Lower leg skin (tissue), 4 donors: Measurements from ENCODE around the gene GABRR1. TPM values are rescaled to one million over a fixed set of nuclear protein-coding genes. Genes with fewer than 3 reads are reported as not detected.

Experiments used
- DNase-seq, 2 donors: peaks; one replicate each; pipeline ENCODE4 v3.0.0-alpha.2; 2019; ENCODE audit warnings: low spot score in 2 of 2
- H3K4me3 ChIP-seq: fragments of 200-600 bp; sonication (generic); 2 replicates; pipeline ENCODE4 v1.5.1; 2017; ENCODE audit warnings: mild to moderate bottlenecking, low read depth; ENCODE audit not compliant: poor library complexity, severe bottlenecking
- POLR2A ChIP-seq, 2 donors: fragments of 450-650 bp; IDR thresholded peaks; one replicate each; pipeline ENCODE4 v1.6.1; 2016 to 2017; ENCODE audit warnings: antibody characterized with exemption in 2 of 2, mild to moderate bottlenecking in 1 of 2, moderate library complexity in 1 of 2
- WGBS, 2 donors: methylation state at CpG; one replicate each; pipeline ENCODE4 v1.1.5; 2018; 5-methylcytosine and 5-hydroxymethylcytosine counted together
- intact Hi-C: fragments of 100-400 bp; cut with DNase I; formaldehyde crosslinking; loops from one replicate; pipeline ENCODE4 v1.15.0; 2023; ENCODE audit warnings: low total_unique reads
- total RNA-seq, 4 donors: library from RNA; depleted of rRNA; stranded (reverse); fragments of >200 nt; gene quantifications; one replicate each; pipeline ENCODE4 v1.1.0, GENCODE V29; 2016
- TF ChIP-seq, protein P1 (sequence below), 3 donors: fragments of 450-650 bp; IDR thresholded peaks; one replicate each; pipeline ENCODE4 v1.5.1; 2016; ENCODE audit warnings: antibody characterized with exemption in 3 of 3, mild to moderate bottlenecking in 3 of 3, moderate library complexity in 2 of 3

GABRR1 gene
- total RNA-seq, 4 donors from 2014 or later, result 0.17 to 0.86 (median 0.39) TPM; not detected in 1

DNA sequence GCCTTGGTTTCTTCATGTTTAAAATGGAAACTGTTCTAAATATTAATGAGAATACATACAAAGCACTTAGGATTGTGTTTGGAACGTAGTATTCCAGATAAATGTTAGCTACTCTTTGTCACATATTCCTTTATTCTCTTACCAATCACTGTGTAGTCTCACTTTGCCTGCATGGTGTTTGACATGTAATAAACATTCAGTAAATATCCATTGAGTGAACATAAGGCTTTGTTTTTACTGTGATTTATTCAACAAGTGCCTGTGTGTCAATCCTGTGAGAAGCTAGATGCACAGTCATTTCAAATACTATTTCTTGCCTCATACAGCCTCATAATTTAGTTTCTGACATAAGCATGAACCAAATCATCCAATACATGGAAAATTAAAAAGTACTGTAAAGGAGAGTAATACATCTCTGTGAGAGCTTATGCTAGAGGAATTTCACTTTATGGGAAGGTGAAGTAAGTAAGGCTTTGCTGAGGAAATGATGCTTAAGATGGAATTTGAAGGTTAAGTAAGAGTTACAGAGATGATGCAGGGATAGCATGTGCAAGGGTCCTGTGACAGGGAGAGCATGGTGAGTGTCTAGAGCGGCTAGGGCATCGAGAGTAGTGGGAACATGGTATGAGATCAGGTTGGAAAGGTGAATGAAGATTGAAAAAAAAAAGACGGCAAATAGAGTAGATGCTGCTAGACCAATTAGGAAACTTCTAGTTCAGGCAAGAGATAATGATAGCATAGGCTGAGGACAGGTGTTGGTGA is 56.6 kb downstream of the GABRR1 start:
- TF ChIP-seq POLR2A (IDR thresholded peaks at IDR 0.05), result no peak
- TF ChIP-seq, protein P1, sequence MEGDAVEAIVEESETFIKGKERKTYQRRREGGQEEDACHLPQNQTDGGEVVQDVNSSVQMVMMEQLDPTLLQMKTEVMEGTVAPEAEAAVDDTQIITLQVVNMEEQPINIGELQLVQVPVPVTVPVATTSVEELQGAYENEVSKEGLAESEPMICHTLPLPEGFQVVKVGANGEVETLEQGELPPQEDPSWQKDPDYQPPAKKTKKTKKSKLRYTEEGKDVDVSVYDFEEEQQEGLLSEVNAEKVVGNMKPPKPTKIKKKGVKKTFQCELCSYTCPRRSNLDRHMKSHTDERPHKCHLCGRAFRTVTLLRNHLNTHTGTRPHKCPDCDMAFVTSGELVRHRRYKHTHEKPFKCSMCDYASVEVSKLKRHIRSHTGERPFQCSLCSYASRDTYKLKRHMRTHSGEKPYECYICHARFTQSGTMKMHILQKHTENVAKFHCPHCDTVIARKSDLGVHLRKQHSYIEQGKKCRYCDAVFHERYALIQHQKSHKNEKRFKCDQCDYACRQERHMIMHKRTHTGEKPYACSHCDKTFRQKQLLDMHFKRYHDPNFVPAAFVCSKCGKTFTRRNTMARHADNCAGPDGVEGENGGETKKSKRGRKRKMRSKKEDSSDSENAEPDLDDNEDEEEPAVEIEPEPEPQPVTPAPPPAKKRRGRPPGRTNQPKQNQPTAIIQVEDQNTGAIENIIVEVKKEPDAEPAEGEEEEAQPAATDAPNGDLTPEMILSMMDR (IDR thresholded peaks at IDR 0.05), result no peak
- H3K4me3 ChIP-seq, result no peak overlapping the region
- intact Hi-C loops, result no loop called here
- 97 to 98% methylated on average over 4 of the region's 4 CpGs for WGBS, 2 donors
- DNase-seq, result no peak

DNA sequence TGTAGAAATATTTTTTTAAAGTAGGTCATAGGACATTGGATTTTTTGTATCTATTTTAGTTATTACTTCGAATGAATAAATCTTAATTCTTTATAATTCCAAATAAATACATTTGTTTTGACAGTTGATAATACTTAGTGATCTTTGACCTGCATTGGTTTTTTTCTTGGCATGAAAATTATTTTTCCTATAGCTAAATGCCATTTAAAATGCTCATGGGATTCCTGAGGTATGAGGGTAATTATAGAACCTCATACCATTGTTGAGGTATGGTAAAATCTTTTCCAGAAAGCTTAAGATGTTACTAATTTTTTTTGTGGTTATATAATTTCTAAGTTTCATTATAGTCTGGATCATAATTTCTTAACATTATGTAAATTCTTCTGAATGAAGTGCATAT is 63.0 kb downstream of the GABRR1 start:
- intact Hi-C loops, result no loop called here
- no peak for DNase-seq
- TF ChIP-seq, protein P1 (IDR thresholded peaks at IDR 0.05), result no peak
- TF ChIP-seq POLR2A (IDR thresholded peaks at IDR 0.05), result no peak
- no peak overlapping the region for H3K4me3 ChIP-seq
- WGBS, 2 donors, result 82 to 87% methylated on average over 1 of the region's 1 CpG

DNA sequence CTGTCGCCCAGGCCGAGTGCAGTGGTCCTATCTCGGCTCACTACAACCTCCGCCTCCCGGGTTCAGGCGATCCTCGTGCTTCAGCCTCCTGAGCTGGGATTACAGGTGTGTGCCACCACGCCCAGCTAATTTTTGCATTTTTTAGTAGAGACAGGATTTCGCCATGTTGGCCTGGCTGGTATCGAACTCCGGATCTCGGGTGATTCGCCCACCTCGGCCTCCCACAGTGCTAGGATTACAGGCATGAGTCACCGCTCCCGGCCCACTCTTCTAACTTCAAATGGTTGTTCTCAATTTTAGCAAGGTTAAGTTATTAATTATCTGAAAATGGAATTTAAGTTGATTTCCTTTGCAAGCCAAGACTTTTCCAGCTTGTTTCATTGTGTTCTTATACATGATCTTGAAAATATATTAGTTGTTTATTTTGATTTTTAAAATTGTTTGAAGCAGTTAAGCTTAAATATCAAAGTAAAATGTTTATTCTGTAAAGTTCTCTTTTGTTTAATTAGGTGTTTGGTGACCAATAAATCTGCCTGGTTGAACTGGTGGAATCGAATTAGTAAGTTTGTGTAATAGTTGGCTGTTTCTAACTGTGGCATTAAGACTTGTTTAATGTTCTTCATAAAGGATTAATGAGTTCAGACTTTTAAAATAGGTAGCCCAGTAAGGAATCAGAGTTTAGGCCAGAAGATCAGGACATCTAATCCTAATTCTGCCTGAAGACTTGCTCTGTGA is 69.0 kb downstream of the GABRR1 start:
- intact Hi-C loops, result no loop called here
- no peak overlapping the region for H3K4me3 ChIP-seq

DNA sequence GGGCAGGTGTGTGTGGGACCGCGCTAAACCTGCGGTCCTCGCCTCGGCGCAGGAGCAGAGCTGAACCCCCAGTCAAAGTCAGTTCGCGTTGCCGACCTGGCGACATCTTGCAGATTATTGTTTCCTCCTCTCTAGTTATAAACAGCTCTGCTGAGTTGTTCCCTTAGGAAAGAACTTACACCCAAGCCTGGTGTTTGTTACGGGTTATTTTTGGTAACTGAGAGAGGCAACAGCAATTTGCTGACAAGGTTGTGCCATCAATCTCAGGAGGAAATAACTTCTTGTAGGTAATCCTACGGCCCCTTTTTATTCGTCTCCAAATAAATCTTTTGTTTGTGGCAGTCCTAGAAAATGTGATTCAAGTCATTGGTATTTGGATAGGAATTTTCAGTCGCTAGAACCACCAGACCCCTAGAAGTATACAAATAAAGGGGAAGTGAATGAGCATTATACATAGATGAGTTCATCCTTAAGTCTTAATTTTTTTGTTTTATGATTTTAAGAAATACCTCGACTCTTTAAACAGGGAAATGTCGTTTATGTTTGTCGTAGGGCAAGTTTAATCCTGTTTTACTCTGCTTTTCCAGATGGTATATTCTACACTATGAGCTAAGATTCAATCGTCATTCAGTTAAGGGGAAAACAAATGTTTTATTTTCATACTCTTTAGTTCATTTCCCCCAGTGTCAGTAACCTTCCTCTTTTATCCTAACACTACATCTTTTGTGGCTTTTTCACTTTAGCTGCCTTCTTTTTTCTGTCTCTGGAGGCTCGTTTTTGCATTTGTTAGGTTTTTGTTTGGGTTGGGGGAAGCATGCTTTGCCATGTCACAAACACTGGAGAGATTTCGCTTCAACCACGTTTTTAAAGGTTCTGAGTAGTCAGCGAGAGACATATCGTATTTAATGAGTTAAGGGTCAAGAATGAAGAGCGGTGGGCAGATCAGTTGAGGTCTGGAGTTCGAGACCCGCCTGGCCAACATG is 70.1 kb downstream of the GABRR1 start:
- intact Hi-C loops, result no loop called here
- TF ChIP-seq, protein P1 (IDR thresholded peaks at IDR 0.05), result no peak
- TF ChIP-seq POLR2A (IDR thresholded peaks at IDR 0.05), result no peak
- WGBS, 2 donors, result 27 to 33% methylated on average over 20 to 26 of the region's 26 CpGs
- H3K4me3 ChIP-seq, result peak overlapping the region; percentile 67
- DNase-seq, result no peak

More for the DNA sequence above, 69.0 kb downstream of the GABRR1 start:
- no peak for TF ChIP-seq POLR2A (IDR thresholded peaks at IDR 0.05)
- TF ChIP-seq, protein P1 (IDR thresholded peaks at IDR 0.05), result no peak
- 82 to 83% methylated on average over 17 of the region's 17 CpGs for WGBS, 2 donors
- no peak for DNase-seq

DNA sequence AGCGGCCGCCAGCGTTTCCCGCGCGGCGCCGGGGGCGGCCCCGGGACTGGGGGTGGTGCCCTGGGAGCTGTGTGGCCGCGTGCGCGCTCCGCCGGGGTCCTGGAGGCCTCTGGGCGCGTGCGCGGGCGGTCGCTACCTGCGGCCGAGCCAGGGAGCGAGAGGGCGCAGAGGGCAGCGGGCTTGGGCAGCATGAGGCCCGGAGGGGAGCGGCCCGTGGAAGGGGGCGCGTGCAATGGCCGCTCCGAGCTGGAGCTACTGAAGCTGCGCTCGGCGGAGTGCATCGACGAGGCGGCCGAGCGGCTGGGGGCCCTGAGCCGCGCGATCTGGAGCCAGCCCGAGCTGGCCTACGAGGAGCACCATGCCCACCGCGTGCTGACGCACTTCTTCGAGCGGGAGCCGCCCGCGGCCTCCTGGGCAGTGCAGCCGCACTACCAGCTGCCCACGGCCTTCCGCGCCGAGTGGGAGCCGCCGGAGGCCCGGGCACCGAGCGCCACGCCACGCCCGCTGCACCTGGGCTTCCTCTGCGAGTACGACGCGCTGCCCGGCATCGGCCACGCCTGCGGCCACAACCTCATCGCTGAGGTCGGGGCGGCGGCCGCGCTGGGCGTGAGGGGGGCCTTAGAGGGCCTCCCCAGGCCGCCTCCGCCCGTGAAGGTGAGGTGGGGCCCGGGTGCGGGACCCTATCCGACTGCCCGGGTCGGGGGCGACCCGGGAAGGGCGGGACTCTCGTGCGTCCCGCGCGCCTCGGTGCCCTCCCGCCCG is 71.0 kb downstream of the GABRR1 start, which contains the start of gene PM20D2:
TSS of gene PM20D2 (plus strand) at position 100 of the 762 bp plus-strand sequence. CDS start at position 190, 90 bp downstream.
- intact Hi-C loops, result no loop called here
- peak within 1 kb of the TSS; percentile 67 for H3K4me3 ChIP-seq
- TF ChIP-seq, protein P1 (IDR thresholded peaks at IDR 0.05), result no peak
- no peak for TF ChIP-seq POLR2A (IDR thresholded peaks at IDR 0.05)
- DNase-seq, result peak in 1 of 2 donors; percentile 89
- WGBS, 2 donors, result 0 to 1% methylated on average over 22 to 40 of the region's 102 CpGs
